ENCODE results near the gene DUS4L.
"Not testable (repeated sequence)": the region's sequence is repeated elsewhere in the genome, so short reads cannot be mapped to it uniquely, and the experiment has no call there.

DUS4L gene, protein sequence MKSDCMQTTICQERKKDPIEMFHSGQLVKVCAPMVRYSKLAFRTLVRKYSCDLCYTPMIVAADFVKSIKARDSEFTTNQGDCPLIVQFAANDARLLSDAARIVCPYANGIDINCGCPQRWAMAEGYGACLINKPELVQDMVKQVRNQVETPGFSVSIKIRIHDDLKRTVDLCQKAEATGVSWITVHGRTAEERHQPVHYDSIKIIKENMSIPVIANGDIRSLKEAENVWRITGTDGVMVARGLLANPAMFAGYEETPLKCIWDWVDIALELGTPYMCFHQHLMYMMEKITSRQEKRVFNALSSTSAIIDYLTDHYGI

DNA sequence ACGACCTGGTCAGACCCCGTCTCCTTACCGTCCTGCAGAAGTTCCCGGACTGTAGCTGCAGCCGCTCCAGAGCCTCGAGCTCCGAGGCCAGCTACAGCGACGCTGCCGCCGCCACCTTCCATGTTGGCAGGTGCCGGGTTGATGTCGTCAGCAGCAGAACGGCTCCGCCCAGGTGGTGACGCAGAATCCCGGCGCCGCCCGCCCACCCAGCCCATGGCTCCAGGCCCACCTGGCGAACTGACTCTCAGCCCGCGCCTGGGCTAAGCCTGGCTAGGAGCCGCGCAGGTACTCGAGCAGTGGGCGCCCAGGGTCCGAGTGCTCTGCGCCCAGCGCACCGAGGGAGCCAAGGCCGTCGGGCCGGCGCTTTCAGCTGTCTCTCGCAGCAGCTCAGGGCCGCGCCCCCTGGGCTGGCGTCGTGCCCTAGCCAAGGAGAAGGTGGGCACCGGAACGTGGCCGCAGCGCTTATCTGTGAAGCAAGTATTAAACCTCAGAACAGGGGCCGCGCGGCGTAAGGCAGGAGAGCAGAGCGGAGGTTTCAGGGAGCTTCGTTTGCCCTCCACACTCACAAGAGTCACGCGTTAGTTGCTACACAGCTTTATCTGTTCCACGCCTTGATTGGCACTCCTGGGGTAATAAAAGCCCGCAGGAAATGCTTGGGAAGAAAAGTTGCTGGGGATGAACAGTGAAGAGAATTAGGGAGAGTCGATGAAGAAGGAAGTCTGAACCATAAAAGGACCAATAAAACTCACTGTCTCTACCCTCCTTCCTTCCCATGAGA, at the start of gene DUS4L, which contains the start of gene COG5:
DUS4L (plus strand) TSS at position 197 of the 778 bp plus-strand sequence. CDS start 3,100 bp downstream, outside the sequence.
COG5 (minus strand) TSS at position 146 of the 778 bp plus-strand sequence; CDS start at position 122, 24 bp downstream.
- Histone ChIP-seq H3K36me3 (ENCODE audit: control insufficient read depth in 5 of 5, insufficient read depth in 5 of 5, low read length in 5 of 5) (peaks cover 0 to 5% (median 0%) of the 10 kb centered on the region in 5 donors), H3K9me3 (ENCODE audit: control insufficient read depth in 5 of 5, low read length in 5 of 5) (no peaks in the 10 kb centered on the region), H3K27ac (ENCODE audit: low read depth, low read length) (peak within 1 kb of the TSS; percentile 94), H3K9ac (ENCODE audit: low read length in 5 of 5) (peak within 1 kb of the TSS; percentile 74 to 98 (median 97)), H3K27me3 (ENCODE audit: control insufficient read depth in 5 of 5, insufficient read depth in 4 of 5, low read length in 5 of 5) (no peaks in the 10 kb centered on the region), H3K4me1 (ENCODE audit: control insufficient read depth in 5 of 5, insufficient read depth in 5 of 5, low read length in 5 of 5) (peaks cover 0 to 49% (median 37%) of the 10 kb centered on the region in 5 donors), H3K4me3 (ENCODE audit: low read depth in 1 of 5, low read length in 5 of 5) (peak within 1 kb of the TSS; percentile 91 to 99 (median 97))

- H3K4me3 ChIP-seq (ENCODE audit: low read depth in 1 of 5, low read length in 5 of 5), result no peak overlapping the region
- H3K27me3 ChIP-seq (ENCODE audit: control insufficient read depth in 5 of 5, insufficient read depth in 4 of 5, low read length in 5 of 5), result no peaks in the 10 kb centered on the region
- H3K27ac ChIP-seq (ENCODE audit: low read depth, low read length), result no peak overlapping the region
- H3K4me1 ChIP-seq (ENCODE audit: control insufficient read depth in 5 of 5, insufficient read depth in 5 of 5, low read length in 5 of 5), result no peaks in the 10 kb centered on the region
- H3K36me3 ChIP-seq (ENCODE audit: control insufficient read depth in 5 of 5, insufficient read depth in 5 of 5, low read length in 5 of 5), result peaks cover 0 to 9% (median 3%) of the 10 kb centered on the region in 5 donors
- H3K9me3 ChIP-seq (ENCODE audit: control insufficient read depth in 5 of 5, low read length in 5 of 5), result no peaks in the 10 kb centered on the region
- H3K9ac ChIP-seq (ENCODE audit: low read length in 5 of 5), result no peak overlapping the region
These were observed 37.1 kb upstream of the DUS4L start for GRCh38 chr7:107526672-107527071.

DNA sequence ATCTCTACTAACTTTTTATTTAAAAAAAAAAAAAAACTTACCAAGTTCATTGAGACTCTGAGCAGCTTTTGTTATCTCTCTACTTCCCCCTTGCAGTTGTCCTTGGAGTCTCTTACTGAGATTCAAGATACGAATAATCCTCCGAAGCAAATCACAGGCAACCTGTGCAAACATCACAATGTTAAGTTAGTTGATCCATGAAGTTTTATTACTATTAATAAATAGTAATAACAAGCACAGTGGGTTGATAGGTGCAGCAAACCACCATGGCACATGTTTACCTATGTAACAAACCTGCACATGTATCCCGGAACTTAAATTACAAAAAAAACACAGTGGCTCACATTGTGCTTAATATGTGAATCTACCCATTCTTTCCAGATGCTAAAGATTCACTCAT, 36.6 kb upstream of the DUS4L start:
- no peaks in the 10 kb centered on the region for H3K9me3 ChIP-seq (ENCODE audit: control insufficient read depth in 5 of 5, low read length in 5 of 5)
- H3K27ac ChIP-seq (ENCODE audit: low read depth, low read length), result no peak overlapping the region
- no peaks in the 10 kb centered on the region for H3K27me3 ChIP-seq (ENCODE audit: control insufficient read depth in 5 of 5, insufficient read depth in 4 of 5, low read length in 5 of 5)
- no peaks in the 10 kb centered on the region for H3K4me1 ChIP-seq (ENCODE audit: control insufficient read depth in 5 of 5, insufficient read depth in 5 of 5, low read length in 5 of 5)
- H3K36me3 ChIP-seq (ENCODE audit: control insufficient read depth in 5 of 5, insufficient read depth in 5 of 5, low read length in 5 of 5), result peaks cover 0 to 9% (median 3%) of the 10 kb centered on the region in 5 donors
- no peak overlapping the region for H3K9ac ChIP-seq (ENCODE audit: low read length in 5 of 5)
- no peak overlapping the region for H3K4me3 ChIP-seq (ENCODE audit: low read depth in 1 of 5, low read length in 5 of 5)

DNA sequence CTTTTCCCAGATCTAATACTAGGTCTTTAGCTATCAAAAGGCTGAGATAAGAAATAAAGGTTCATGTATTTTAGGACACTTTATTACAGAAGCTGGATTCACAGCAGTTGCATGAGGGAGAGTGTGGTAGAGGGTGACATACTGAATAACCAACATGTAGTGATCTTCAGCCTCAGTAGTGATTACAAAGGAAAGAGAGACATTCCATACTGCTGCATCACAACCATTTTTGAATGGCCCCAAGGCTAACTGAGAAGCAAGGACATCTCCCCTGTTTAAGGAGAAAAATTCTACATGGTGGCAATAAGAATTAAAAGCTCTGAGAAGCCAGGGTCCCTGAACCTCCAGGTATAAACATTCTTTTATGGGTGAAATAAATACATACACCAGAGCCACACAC, 35.3 kb upstream of the DUS4L start:
- Histone ChIP-seq H3K9ac (ENCODE audit: low read length in 5 of 5) (no peak overlapping the region), H3K27me3 (ENCODE audit: control insufficient read depth in 5 of 5, insufficient read depth in 4 of 5, low read length in 5 of 5) (no peaks in the 10 kb centered on the region), H3K4me3 (ENCODE audit: low read depth in 1 of 5, low read length in 5 of 5) (no peak overlapping the region), H3K9me3 (ENCODE audit: control insufficient read depth in 5 of 5, low read length in 5 of 5) (no peaks in the 10 kb centered on the region), H3K27ac (ENCODE audit: low read depth, low read length) (no peak overlapping the region), H3K36me3 (ENCODE audit: control insufficient read depth in 5 of 5, insufficient read depth in 5 of 5, low read length in 5 of 5) (peaks cover 0 to 9% (median 3%) of the 10 kb centered on the region in 5 donors), H3K4me1 (ENCODE audit: control insufficient read depth in 5 of 5, insufficient read depth in 5 of 5, low read length in 5 of 5) (no peaks in the 10 kb centered on the region)

DNA sequence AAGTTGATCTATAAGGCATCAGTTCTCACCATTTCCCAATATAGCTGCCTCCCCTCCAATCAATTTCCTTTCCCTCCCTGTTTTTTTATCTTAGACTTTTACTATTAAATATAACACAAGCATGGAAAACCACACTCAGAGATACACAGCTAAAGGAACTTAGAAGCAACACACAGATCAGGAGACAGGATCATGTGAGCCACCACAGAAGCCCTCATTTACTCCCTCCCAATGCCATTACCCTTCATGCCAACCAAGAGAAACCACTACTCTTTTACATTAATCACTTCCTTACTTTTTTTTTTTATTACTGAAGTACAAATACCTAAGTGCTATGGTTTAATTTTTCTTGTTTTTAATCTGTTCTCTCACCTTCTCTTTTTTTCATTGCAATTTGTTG, 33.0 kb upstream of the DUS4L start:
- no peak overlapping the region for H3K27ac ChIP-seq (ENCODE audit: low read depth, low read length)
- H3K4me1 ChIP-seq (ENCODE audit: control insufficient read depth in 5 of 5, insufficient read depth in 5 of 5, low read length in 5 of 5), result no peaks in the 10 kb centered on the region
- H3K9ac ChIP-seq (ENCODE audit: low read length in 5 of 5), result no peak overlapping the region
- H3K27me3 ChIP-seq (ENCODE audit: control insufficient read depth in 5 of 5, insufficient read depth in 4 of 5, low read length in 5 of 5), result no peaks in the 10 kb centered on the region
- peaks cover 0 to 2% (median 0%) of the 10 kb centered on the region in 5 donors for H3K9me3 ChIP-seq (ENCODE audit: control insufficient read depth in 5 of 5, low read length in 5 of 5)
- H3K4me3 ChIP-seq (ENCODE audit: low read depth in 1 of 5, low read length in 5 of 5), result no peak overlapping the region
- H3K36me3 ChIP-seq (ENCODE audit: control insufficient read depth in 5 of 5, insufficient read depth in 5 of 5, low read length in 5 of 5), result peaks cover 0 to 8% (median 3%) of the 10 kb centered on the region in 5 donors

DNA sequence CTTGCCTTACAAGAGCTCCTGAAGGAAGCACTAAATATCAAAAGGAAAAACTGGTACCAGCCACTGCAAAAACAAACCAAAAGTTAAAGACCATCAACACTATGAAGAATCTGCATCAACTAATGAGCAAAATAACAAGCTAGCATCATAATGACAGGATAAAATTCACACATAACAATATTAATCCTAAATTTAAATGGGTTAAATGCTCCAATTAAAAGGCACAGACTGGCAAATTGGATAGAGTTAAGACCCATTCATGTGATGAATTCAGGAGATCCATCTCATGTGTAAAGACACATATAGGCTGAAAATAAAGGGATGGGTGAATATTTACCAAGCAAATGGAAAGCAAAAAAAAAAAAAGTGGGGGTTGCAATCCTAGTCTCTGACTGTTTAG, 29.6 kb upstream of the DUS4L start:
- H3K4me1 ChIP-seq (ENCODE audit: control insufficient read depth in 5 of 5, insufficient read depth in 5 of 5, low read length in 5 of 5), result no peaks in the 10 kb centered on the region

DNA sequence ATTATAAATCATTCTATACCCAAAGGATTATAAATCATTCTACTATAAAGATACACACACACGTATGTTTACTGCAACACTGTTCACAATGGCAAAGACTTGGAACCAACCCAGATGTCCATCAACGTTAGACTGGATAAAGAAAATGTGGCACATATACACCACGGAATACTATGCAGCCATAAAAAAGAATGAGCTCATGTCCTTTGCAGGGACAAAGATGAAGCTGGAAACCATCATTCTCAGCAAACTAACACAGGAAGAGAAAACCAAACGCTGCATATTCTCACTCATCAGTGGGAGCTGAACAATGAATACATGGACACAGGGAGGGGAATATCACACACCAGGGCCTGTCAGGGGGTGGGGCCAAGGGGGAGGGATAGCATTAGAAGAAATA, 26.5 kb upstream of the DUS4L start:
- H3K27me3 ChIP-seq (ENCODE audit: control insufficient read depth in 5 of 5, insufficient read depth in 4 of 5, low read length in 5 of 5); H3K27ac ChIP-seq (ENCODE audit: low read depth, low read length); H3K9me3 ChIP-seq (ENCODE audit: control insufficient read depth in 5 of 5, low read length in 5 of 5): not testable (repeated sequence)

More for the DNA sequence above, 29.6 kb upstream of the DUS4L start:
- Histone ChIP-seq H3K9ac (ENCODE audit: low read length in 5 of 5) (no peak overlapping the region), H3K27me3 (ENCODE audit: control insufficient read depth in 5 of 5, insufficient read depth in 4 of 5, low read length in 5 of 5) (no peaks in the 10 kb centered on the region), H3K9me3 (ENCODE audit: control insufficient read depth in 5 of 5, low read length in 5 of 5) (peaks cover 0 to 2% (median 0%) of the 10 kb centered on the region in 5 donors), H3K4me3 (ENCODE audit: low read depth in 1 of 5, low read length in 5 of 5) (no peak overlapping the region), H3K36me3 (ENCODE audit: control insufficient read depth in 5 of 5, insufficient read depth in 5 of 5, low read length in 5 of 5) (peaks cover 0 to 7% (median 4%) of the 10 kb centered on the region in 5 donors), H3K27ac (ENCODE audit: low read depth, low read length) (no peak overlapping the region)

DNA sequence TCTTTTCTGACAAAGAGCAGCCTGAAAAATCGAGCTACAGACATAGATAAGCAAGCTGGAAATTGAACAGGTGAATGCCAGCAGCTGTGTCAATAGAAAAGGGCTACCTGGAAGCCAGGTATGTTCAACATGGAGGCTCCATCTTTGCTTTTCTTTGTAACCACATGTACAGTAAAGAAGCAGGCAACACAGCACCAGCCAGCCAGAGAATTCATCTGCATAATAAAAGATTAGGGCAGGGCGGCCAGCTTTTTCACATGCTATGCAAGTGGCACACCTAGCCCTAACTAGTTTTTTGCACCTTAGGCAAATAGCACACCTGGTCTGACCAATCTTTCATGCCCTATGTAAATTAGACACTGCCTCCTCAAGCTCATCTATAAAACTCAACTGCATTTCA, 25.8 kb upstream of the DUS4L start:
- Histone ChIP-seq H3K27ac (ENCODE audit: low read depth, low read length) (no peak overlapping the region), H3K4me1 (ENCODE audit: control insufficient read depth in 5 of 5, insufficient read depth in 5 of 5, low read length in 5 of 5) (no peaks in the 10 kb centered on the region), H3K36me3 (ENCODE audit: control insufficient read depth in 5 of 5, insufficient read depth in 5 of 5, low read length in 5 of 5) (peaks cover 4 to 12% (median 8%) of the 10 kb centered on the region in 5 donors), H3K4me3 (ENCODE audit: low read depth in 1 of 5, low read length in 5 of 5) (no peak overlapping the region), H3K27me3 (ENCODE audit: control insufficient read depth in 5 of 5, insufficient read depth in 4 of 5, low read length in 5 of 5) (no peaks in the 10 kb centered on the region), H3K9ac (ENCODE audit: low read length in 5 of 5) (no peak overlapping the region), H3K9me3 (ENCODE audit: control insufficient read depth in 5 of 5, low read length in 5 of 5) (peaks cover 0 to 2% (median 0%) of the 10 kb centered on the region in 5 donors)

More for the DNA sequence above, 26.5 kb upstream of the DUS4L start:
- H3K4me1 ChIP-seq (ENCODE audit: control insufficient read depth in 5 of 5, insufficient read depth in 5 of 5, low read length in 5 of 5); H3K9ac ChIP-seq (ENCODE audit: low read length in 5 of 5); H3K4me3 ChIP-seq (ENCODE audit: low read depth in 1 of 5, low read length in 5 of 5): not testable (repeated sequence)
- peaks cover 4 to 11% (median 8%) of the 10 kb centered on the region in 5 donors for H3K36me3 ChIP-seq (ENCODE audit: control insufficient read depth in 5 of 5, insufficient read depth in 5 of 5, low read length in 5 of 5)

DNA sequence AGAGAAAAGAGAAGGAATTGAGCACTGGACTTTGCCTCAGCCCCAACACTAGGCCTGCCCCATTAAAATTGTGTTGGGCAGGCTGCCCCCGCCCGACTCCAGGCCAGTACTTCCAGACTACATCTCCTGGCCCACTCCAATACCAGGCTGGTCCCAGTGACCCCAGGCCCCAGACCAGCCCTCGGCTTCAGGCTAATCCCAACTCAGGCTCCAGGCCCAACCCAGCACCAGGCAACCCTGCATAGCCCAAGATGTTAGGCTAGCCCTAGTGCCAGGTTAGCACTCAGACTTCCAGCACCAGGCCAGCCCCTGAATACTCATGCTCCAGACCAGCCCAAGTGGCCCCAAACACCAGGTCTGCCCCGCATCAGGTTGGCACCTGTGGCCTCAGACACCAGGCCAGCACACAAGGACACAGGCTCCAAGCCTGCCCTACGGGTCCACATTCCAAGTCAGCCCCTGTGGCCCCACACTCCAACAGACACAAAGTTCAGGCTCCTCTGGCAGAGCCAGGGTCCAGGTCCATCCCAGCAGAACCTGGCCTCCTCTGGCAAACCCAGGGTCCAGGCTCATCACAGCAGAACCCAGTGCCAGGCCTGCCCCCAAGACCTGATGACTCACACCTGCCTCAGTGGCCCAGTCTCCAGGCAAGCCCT, 20.3 kb upstream of the DUS4L start:
- Histone ChIP-seq H3K9ac (ENCODE audit: low read length in 5 of 5) (no peak overlapping the region), H3K36me3 (ENCODE audit: control insufficient read depth in 5 of 5, insufficient read depth in 5 of 5, low read length in 5 of 5) (peaks cover 26 to 52% (median 31%) of the 10 kb centered on the region in 5 donors), H3K27ac (ENCODE audit: low read depth, low read length) (no peak overlapping the region), H3K9me3 (ENCODE audit: control insufficient read depth in 5 of 5, low read length in 5 of 5) (peaks cover 2 to 14% (median 4%) of the 10 kb centered on the region in 5 donors), H3K27me3 (ENCODE audit: control insufficient read depth in 5 of 5, insufficient read depth in 4 of 5, low read length in 5 of 5) (no peaks in the 10 kb centered on the region), H3K4me1 (ENCODE audit: control insufficient read depth in 5 of 5, insufficient read depth in 5 of 5, low read length in 5 of 5) (no peaks in the 10 kb centered on the region), H3K4me3 (ENCODE audit: low read depth in 1 of 5, low read length in 5 of 5) (no peak overlapping the region)
